Progenitor cell of endocrine pancreas (in vitro differentiated cells): ENCODE results near the gene PSMC3. TPM values are rescaled to one million over a fixed set of nuclear protein-coding genes. Genes with fewer than 3 reads are reported as not detected.

Experiments used
- DNase-seq: peaks from one replicate; pipeline ENCODE4 v3.0.0; 2021; ENCODE audit warnings: low spot score; ENCODE audit not compliant: unreplicated experiment
- H3K27ac Mint-ChIP-seq: 2 replicates; pipeline ENCODE4 v1.8.0; 2021; ENCODE audit warnings: mild to moderate bottlenecking, moderate library complexity, mixed read lengths
- H3K27me3 Mint-ChIP-seq: 2 replicates; pipeline ENCODE4 v1.8.0; 2021; ENCODE audit warnings: mixed read lengths
- H3K36me3 Mint-ChIP-seq: 2 replicates; pipeline ENCODE4 v1.8.0; 2022; ENCODE audit warnings: mixed read lengths; ENCODE audit not compliant: insufficient read depth
- H3K4me1 Mint-ChIP-seq: 2 replicates; pipeline ENCODE4 v1.8.0; 2021; ENCODE audit warnings: low read depth, mixed read lengths
- H3K4me3 Mint-ChIP-seq: 2 replicates; pipeline ENCODE4 v1.8.0; 2021; ENCODE audit warnings: low read depth, mild to moderate bottlenecking, moderate library complexity, mixed read lengths
- H3K9me3 Mint-ChIP-seq: 2 replicates; pipeline ENCODE4 v1.8.0; 2021; ENCODE audit warnings: low read depth, mixed read lengths
- CTCF ChIP-seq: fragments of 200-600 bp; sonication (generic); IDR thresholded peaks from one replicate; pipeline ENCODE4 v1.5.0; 2021; ENCODE audit warnings: antibody characterized with exemption, mild to moderate bottlenecking; ENCODE audit not compliant: unreplicated experiment
- total RNA-seq: library from RNA; stranded (reverse); gene quantifications from 2 replicates; pipeline ENCODE4 v1.2.1, GENCODE V29; 2021

PSMC3 gene
- total RNA-seq, 1 donor from 2014 or later = 103 TPM

DNA sequence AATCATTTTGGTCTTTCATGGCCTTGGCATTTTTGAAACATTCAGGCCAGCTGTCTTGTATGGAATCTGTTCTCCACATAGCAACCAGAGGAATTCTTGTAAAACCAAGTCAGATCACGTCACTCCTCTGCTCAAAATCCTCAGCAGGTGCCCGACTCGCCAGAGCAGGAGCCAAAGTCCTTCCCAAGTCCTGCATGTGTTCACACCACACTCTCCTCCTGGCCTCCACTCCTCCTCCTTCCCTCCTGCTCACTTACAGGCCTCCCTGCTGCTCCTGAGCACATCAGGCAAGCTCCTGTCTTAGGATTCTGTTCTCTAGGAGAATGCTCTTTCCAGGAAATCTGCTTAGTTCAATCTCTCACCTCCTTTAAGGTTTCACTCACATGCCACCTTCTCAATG is 6.9 kb upstream of the PSMC3 start:
- Mint-ChIP-seq H3K36me3 (no peaks in the 10 kb centered on the region), H3K4me1 (no peaks in the 10 kb centered on the region), H3K27me3 (no peaks in the 10 kb centered on the region), H3K27ac (no peak overlapping the region), H3K4me3 (no peak overlapping the region), H3K9me3 (no peaks in the 10 kb centered on the region)
- TF ChIP-seq CTCF = no peak
- DNase-seq = no peak

- H3K27ac Mint-ChIP-seq = peak overlapping the region; percentile 62
- peaks cover 1% of the 10 kb centered on the region for H3K4me1 Mint-ChIP-seq
- no peak for TF ChIP-seq CTCF
- DNase-seq = no peak
- H3K9me3 Mint-ChIP-seq = no peaks in the 10 kb centered on the region
- no peaks in the 10 kb centered on the region for H3K27me3 Mint-ChIP-seq
- H3K36me3 Mint-ChIP-seq = no peaks in the 10 kb centered on the region
- H3K4me3 Mint-ChIP-seq = no peak overlapping the region
These were observed 5.3 kb upstream of the PSMC3 start for GRCh38 chr11:47431356-47432083.

DNA sequence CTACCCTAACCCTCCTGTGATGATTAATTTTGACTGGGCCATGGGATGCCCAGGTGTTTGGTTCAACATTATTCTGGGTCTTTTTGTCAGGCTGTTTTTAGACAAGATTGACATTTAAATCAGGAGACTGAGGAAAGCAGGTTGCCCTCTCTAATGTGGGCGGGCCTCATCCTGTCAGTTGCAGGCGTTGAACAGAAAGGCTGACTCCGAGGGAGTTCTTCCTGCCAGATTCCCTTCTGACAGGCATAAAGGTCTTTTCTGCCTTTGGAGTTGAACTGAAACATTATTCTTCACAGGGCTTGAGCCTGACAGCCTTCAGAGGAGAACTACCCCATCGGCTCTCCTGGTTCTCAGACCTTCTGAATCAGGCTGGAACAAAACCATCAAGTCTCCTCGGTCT is 4.3 kb upstream of the PSMC3 start:
- no peak overlapping the region for H3K27ac Mint-ChIP-seq
- TF ChIP-seq CTCF = no peak
- peaks cover 6% of the 10 kb centered on the region for H3K4me1 Mint-ChIP-seq
- no peaks in the 10 kb centered on the region for H3K36me3 Mint-ChIP-seq
- no peaks in the 10 kb centered on the region for H3K9me3 Mint-ChIP-seq
- DNase-seq = no peak
- H3K4me3 Mint-ChIP-seq = no peak overlapping the region
- H3K27me3 Mint-ChIP-seq = no peaks in the 10 kb centered on the region

- peak overlapping the region; percentile 99 for H3K27ac Mint-ChIP-seq
- peaks cover 13% of the 10 kb centered on the region for H3K4me1 Mint-ChIP-seq
- DNase-seq = no peak
- no peaks in the 10 kb centered on the region for H3K9me3 Mint-ChIP-seq
- H3K27me3 Mint-ChIP-seq = no peaks in the 10 kb centered on the region
- no peak for TF ChIP-seq CTCF
- peak overlapping the region; percentile 100 for H3K4me3 Mint-ChIP-seq
- H3K36me3 Mint-ChIP-seq = peaks cover 9% of the 10 kb centered on the region
These were observed 628 bp downstream of the PSMC3 start for GRCh38 chr11:47425611-47426010.

DNA sequence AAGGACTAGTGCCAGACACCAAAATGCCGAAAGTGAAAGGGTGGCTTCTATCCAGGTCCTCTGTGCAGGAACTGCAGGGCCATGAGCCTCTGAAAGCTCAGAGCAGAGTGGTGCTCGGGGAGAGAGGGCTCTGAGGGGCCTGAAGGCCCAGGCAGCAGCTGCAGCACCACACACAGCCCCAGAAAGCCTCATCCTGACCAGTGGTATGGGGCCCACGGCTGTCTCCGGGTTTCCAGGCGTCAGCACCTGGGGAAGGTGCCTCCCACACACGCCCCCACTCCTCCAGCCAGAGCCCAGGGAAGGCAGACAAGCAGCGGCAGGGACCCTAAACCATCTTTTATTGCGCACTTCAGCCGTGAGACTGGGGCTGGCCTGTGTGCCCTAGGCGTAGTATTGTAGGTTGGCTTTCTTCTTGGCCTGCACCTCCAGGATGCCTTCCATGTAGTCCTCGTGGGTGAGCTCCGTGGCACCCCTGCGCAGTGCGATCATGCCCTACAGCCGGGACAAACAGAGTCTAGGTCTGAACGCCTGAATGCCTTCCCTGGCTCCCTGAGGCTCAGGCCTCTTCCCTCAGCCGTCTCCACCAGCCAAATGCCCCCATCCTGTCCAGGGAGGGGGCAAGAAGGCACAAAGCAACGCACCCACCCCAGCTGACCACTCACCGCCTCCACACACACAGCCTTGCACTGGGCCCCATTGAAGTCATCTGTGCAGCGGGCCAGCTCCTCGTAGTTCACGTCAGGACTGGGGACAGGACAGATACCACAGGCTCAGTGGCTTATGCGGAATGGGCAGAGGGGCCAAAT is 7.6 kb downstream of the PSMC3 start:
- TF ChIP-seq CTCF = no peak
- Mint-ChIP-seq H3K36me3 (peaks cover 14% of the 10 kb centered on the region), H3K27ac (no peak overlapping the region)

More for the DNA sequence above, 7.6 kb downstream of the PSMC3 start:
- Mint-ChIP-seq H3K4me3 (no peak overlapping the region), H3K27me3 (no peaks in the 10 kb centered on the region), H3K4me1 (peaks cover 2% of the 10 kb centered on the region), H3K9me3 (no peaks in the 10 kb centered on the region)
- DNase-seq = no peak
